Naive thymus-derived CD4-positive, alpha-beta T cell (primary cell): ENCODE data around the gene OPRM1. TPM values are rescaled to one million over a fixed set of nuclear protein-coding genes. Genes with fewer than 3 reads are reported as not detected.

ENCODE experiments used
- ATAC-seq: fragments of 150-1000 bp; cut with Tn5 transposase; 2 replicates; pipeline ENCODE4 v1.10.0; 2021; ENCODE audit warnings: mild to moderate bottlenecking, moderate library complexity
- CTCF ChIA-PET: fragments of 350-600 bp; sonication (Branson Sonifier 250); formaldehyde crosslinking; loops from one replicate; lab custom pipeline; 2021; ENCODE audit warnings: antibody characterized with exemption; lab: Charles Lee
- POLR2A ChIA-PET: fragments of 350-600 bp; sonication (Branson Sonifier 250); formaldehyde crosslinking; loops from one replicate; lab custom pipeline; 2021; ENCODE audit warnings: antibody characterized with exemption, inconsistent platforms; lab: Charles Lee
- DNase-seq, 9 donors: peaks; one replicate each; pipeline versions ENCODE4 v3.0.0 to v3.0.0-alpha.2; 2020 to 2022; ENCODE audit warnings: mixed read lengths in 1 of 9
- H3K27ac ChIP-seq: one replicate; pipeline ENCODE4 v1.7.0; 2013; ENCODE audit warnings: mild to moderate bottlenecking, low read depth, low read length, moderate library complexity
- H3K27me3 ChIP-seq, 2 donors: one replicate each; pipeline ENCODE4 v1.7.0; 2013; ENCODE audit warnings: low read length in 2 of 2, mild to moderate bottlenecking in 2 of 2, moderate library complexity in 2 of 2; ENCODE audit not compliant: control insufficient read depth in 2 of 2, insufficient read depth in 2 of 2
- H3K36me3 ChIP-seq, 3 experiments: 1 replicate in 2 of 3; 2 replicates in 1 of 3; pipeline ENCODE4 v1.7.0; 2013; ENCODE audit warnings: low read length in 3 of 3, mild to moderate bottlenecking in 3 of 3, moderate library complexity in 1 of 3; ENCODE audit not compliant: insufficient read depth in 3 of 3, control insufficient read depth in 2 of 3
- H3K4me1 ChIP-seq, 2 donors: one replicate each; pipeline ENCODE4 v1.7.0; 2013; ENCODE audit warnings: low read length in 2 of 2, mild to moderate bottlenecking in 2 of 2, moderate library complexity in 1 of 2; ENCODE audit not compliant: control insufficient read depth in 2 of 2, insufficient read depth in 2 of 2
- H3K4me3 ChIP-seq: 2 replicates; pipeline ENCODE4 v1.7.0; 2013; ENCODE audit warnings: mild to moderate bottlenecking, low read length
- H3K9me3 ChIP-seq, 3 experiments: 1 replicate in 2 of 3; 2 replicates in 1 of 3; pipeline ENCODE4 v1.7.0; 2013; ENCODE audit warnings: low read length in 3 of 3; ENCODE audit not compliant: control insufficient read depth in 2 of 3
- H3K27ac Mint-ChIP-seq, 9 donors: one replicate each; pipeline ENCODE4 v1.8.0; 2020 to 2022; ENCODE audit warnings: mixed read lengths in 9 of 9, mild to moderate bottlenecking in 8 of 9, moderate library complexity in 5 of 9, inconsistent platforms in 2 of 9
- H3K27me3 Mint-ChIP-seq, 5 donors: one replicate each; pipeline ENCODE4 v1.8.0; 2021 to 2022; ENCODE audit warnings: mixed read lengths in 5 of 5, mild to moderate bottlenecking in 1 of 5
- H3K36me3 Mint-ChIP-seq, 5 donors: one replicate each; pipeline ENCODE4 v1.8.0; 2020 to 2022; ENCODE audit warnings: mixed read lengths in 5 of 5, mild to moderate bottlenecking in 3 of 5, inconsistent platforms in 1 of 5
- H3K4me1 Mint-ChIP-seq, 7 donors: one replicate each; pipeline ENCODE4 v1.8.0; 2020 to 2022; ENCODE audit warnings: mixed read lengths in 7 of 7, mild to moderate bottlenecking in 3 of 7, inconsistent platforms in 1 of 7
- H3K4me3 Mint-ChIP-seq, 10 donors: one replicate each; pipeline ENCODE4 v1.8.0; 2020 to 2022; ENCODE audit warnings: mild to moderate bottlenecking in 10 of 10, mixed read lengths in 10 of 10, moderate library complexity in 6 of 10, inconsistent platforms in 2 of 10
- H3K9me3 Mint-ChIP-seq, 11 donors: one replicate each; pipeline ENCODE4 v1.8.0; 2020 to 2022; ENCODE audit warnings: mixed read lengths in 11 of 11, mild to moderate bottlenecking in 4 of 11, inconsistent platforms in 1 of 11, moderate library complexity in 1 of 11
- intact Hi-C, 2 donors: fragments of 100-400 bp; cut with micrococcal nuclease; formaldehyde crosslinking; loops; one replicate each; pipeline ENCODE4 v1.15.1; 2023
- polyA plus RNA-seq, 2 donors: library from polyadenylated mRNA; unstranded; fragments of 300-500 nt; fragmentation: Illumina TruSeq; gene quantifications; one replicate each; pipeline ENCODE4 v1.2.3, GENCODE V29; 2021
- total RNA-seq, 6 experiments: library from RNA in 5 of 6; stranded (reverse) in 5 of 6; gene quantifications; 1 replicate in 5 of 6; 2 replicates in 1 of 6; pipeline ENCODE4 v1.2.3 and lab custom pipeline; 2021 to 2026

OPRM1 gene
- total and polyA plus RNA-seq, 7 experiments from 2014 or later = not detected

DNA sequence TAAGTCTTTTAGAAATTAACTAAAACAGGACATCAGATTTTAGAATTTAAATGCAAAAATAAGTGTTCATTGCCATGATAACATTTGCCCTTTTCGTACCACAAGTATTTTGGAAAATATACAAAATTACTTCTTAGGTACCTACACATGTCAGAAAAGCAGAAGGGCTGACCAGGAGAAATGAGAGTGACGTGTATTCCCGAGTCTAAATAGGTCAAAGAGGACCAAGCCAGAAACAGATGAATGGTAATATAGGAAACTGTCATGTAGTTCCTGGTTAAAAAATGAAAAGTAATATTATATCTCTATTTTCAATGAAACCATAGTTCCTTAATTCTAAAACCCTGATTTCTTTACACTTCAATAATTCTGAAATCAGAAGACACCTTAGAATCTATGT, 191.4 kb downstream of the OPRM1 start:
- Histone ChIP-seq H3K4me1 (peaks cover 34 to 59% of the 10 kb centered on the region in 2 donors), H3K4me3 (peak overlapping the region; percentile 30), H3K27me3 (no peaks in the 10 kb centered on the region), H3K9me3 (no peaks in the 10 kb centered on the region), H3K36me3 (no peaks in the 10 kb centered on the region), H3K27ac (peak overlapping the region; percentile 41)
- Mint-ChIP-seq H3K9me3 (peaks cover 0 to 3% (median 0%) of the 10 kb centered on the region in 11 donors), H3K4me1 (peaks cover 56 to 90% (median 85%) of the 10 kb centered on the region in 7 donors), H3K27ac (peak overlapping the region in 6 of 9 donors; percentile 82 to 94 (median 86)), H3K36me3 (peaks cover 10 to 39% (median 18%) of the 10 kb centered on the region in 5 donors), H3K4me3 (peak overlapping the region in 7 of 10 donors; percentile 75 to 89 (median 78)), H3K27me3 (no peaks in the 10 kb centered on the region)
- intact Hi-C loops = loop anchor here in 1 of 2 donors (1.0 kb wide), 2 partner anchors 17 to 74 kb away; no protein-coding TSS in a partner anchor
- ChIA-PET POLR2A (interaction anchor here (0.7 to 0.9 kb wide), 2 partner anchors 10 to 11 kb away, joined by 3 read pairs; no protein-coding TSS in a partner anchor), CTCF (no interaction called here)
- DNase-seq (no peak), ATAC-seq (no peak)

- H3K36me3 Mint-ChIP-seq = peaks cover 6 to 37% (median 14%) of the 10 kb centered on the region in 5 donors
- peak overlapping the region; percentile 1 for H3K4me3 ChIP-seq
Measured at GRCh38 chr6:154230910-154231595, 192.0 kb downstream of the OPRM1 start.

DNA sequence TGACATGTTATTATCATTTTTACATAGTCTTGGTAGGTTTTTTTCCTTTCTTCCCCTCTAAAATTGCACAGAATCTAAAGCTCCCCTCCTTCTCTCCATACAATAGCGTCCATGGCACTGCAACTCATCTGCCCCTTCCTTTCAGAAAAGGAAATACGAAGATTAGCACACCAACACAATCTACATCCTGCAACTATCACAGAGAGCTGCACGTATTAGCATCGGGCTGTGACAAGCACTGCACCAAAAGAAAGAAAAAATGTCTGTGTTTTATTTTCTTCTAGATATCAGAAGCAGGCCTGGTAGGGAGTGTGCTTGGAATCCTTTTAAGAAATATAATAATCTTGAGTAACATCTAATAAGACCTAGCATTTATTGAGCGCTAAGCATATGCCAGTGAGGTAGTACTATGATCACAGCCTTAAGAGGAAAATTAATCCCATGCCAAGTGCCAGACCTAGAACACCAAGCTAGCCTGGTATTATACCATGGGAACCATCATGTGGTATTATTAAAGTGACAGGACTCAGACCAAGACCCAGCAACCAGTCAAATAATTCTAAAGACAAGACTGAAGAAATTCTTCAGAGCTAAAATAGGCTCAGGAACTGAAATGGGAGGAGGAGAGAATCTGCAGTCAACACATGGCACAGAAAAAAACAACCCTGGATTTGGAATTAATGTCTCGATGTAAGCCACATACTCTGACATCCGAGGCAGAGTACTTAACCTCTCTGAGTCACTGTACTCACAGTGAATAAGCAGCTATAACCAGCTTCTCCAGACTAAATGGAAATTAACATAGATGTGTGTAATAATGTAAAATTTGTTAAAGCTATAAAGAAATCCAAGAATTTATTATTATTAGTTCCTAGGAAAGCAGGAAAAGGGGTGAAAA, 193.2 kb downstream of the OPRM1 start:
- H3K4me3 ChIP-seq = peak overlapping the region; percentile 1
- H3K27me3 ChIP-seq = no peaks in the 10 kb centered on the region
- Mint-ChIP-seq H3K27me3 (no peaks in the 10 kb centered on the region), H3K9me3 (no peaks in the 10 kb centered on the region), H3K36me3 (peaks cover 0 to 39% (median 17%) of the 10 kb centered on the region in 5 donors), H3K27ac (peak overlapping the region; percentile 17 to 94 (median 78)), H3K4me1 (peaks cover 54 to 93% (median 89%) of the 10 kb centered on the region in 7 donors), H3K4me3 (peak overlapping the region; percentile 56 to 82 (median 68))
- peaks cover 34 to 57% of the 10 kb centered on the region in 2 donors for H3K4me1 ChIP-seq
- peak overlapping the region; percentile 65 for H3K27ac ChIP-seq
- DNase-seq = peak in 3 of 9 donors; percentile 26 to 40 (median 31)
- no peaks in the 10 kb centered on the region for H3K36me3 ChIP-seq
- no peaks in the 10 kb centered on the region for H3K9me3 ChIP-seq
- peak; percentile 64 for ATAC-seq
- ChIA-PET POLR2A (interaction anchor here (0.7 to 3.5 kb wide), 8 partner anchors 9 to 35 kb away, joined by 3 to 37 read pairs (median 5); no protein-coding TSS in a partner anchor), CTCF (interaction anchor here (0.6 to 2.9 kb wide), 6 partner anchors 9 to 779 kb away, joined by 3 to 7 read pairs (median 4); no protein-coding TSS in a partner anchor)
- intact Hi-C loops = loop anchor here in 1 of 2 donors (1.0 kb wide), 3 partner anchors 8 to 18 kb away; no protein-coding TSS in a partner anchor

More at GRCh38 chr6:154230910-154231595, 192.0 kb downstream of the OPRM1 start:
- DNase-seq = no peak
- H3K27ac Mint-ChIP-seq = peak overlapping the region; percentile 17 to 94 (median 78)
- intact Hi-C loops = loop anchor here (1.0 kb wide), 4 partner anchors 12 to 75 kb away; no protein-coding TSS in a partner anchor
- H3K4me3 Mint-ChIP-seq = peak overlapping the region; percentile 56 to 82 (median 68)
- Histone ChIP-seq H3K9me3 (no peaks in the 10 kb centered on the region), H3K36me3 (no peaks in the 10 kb centered on the region), H3K27ac (peak overlapping the region; percentile 41), H3K27me3 (no peaks in the 10 kb centered on the region), H3K4me1 (peaks cover 34 to 52% of the 10 kb centered on the region in 2 donors)
- no peak for ATAC-seq
- peaks cover 0 to 3% (median 0%) of the 10 kb centered on the region in 11 donors for H3K9me3 Mint-ChIP-seq
- peaks cover 54 to 90% (median 85%) of the 10 kb centered on the region in 7 donors for H3K4me1 Mint-ChIP-seq
- CTCF ChIA-PET = interaction anchor here (1.1 to 2.2 kb wide), 2 partner anchors 10 to 44 kb away, joined by 4 to 5 read pairs; no protein-coding TSS in a partner anchor
- POLR2A ChIA-PET = interaction anchor here (0.7 to 3.5 kb wide), 3 partner anchors 10 to 17 kb away, joined by 3 to 37 read pairs (median 3); no protein-coding TSS in a partner anchor
- H3K27me3 Mint-ChIP-seq = no peaks in the 10 kb centered on the region

DNA sequence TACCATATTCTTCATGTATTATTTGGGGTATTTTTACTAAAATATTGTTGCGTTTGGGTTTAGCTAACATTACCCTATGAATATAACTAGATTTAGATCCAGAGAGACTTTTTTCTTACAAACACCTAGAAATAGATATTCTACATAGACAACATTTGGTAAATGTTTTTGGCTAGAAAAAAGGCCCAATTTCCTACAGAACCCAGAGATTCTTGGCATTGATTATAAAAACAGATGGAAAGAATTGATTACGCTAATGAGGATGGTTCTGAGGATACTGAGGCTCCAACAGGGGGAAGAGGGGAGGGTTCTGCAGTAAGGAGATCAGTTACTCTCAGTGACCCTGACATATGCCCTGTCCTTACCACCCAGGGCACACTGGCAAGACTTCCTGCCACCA, 194.3 kb downstream of the OPRM1 start:
- no peak for ATAC-seq
- Histone ChIP-seq H3K36me3 (no peaks in the 10 kb centered on the region), H3K9me3 (no peaks in the 10 kb centered on the region), H3K4me3 (no peak overlapping the region), H3K27me3 (no peaks in the 10 kb centered on the region), H3K4me1 (peaks cover 34 to 60% of the 10 kb centered on the region in 2 donors), H3K27ac (peak overlapping the region; percentile 52)
- intact Hi-C loops = no loop called here
- DNase-seq = no peak
- H3K9me3 Mint-ChIP-seq = no peaks in the 10 kb centered on the region
- peak overlapping the region in 8 of 10 donors; percentile 14 to 73 (median 60) for H3K4me3 Mint-ChIP-seq
- H3K27ac Mint-ChIP-seq = peak overlapping the region in 8 of 9 donors; percentile 80 to 94 (median 90)
- POLR2A ChIA-PET = interaction anchor here (0.9 to 3.5 kb wide), 6 partner anchors 9 to 40 kb away, joined by 3 to 37 read pairs (median 7); no protein-coding TSS in a partner anchor
- CTCF ChIA-PET = interaction anchor here (1.0 to 2.9 kb wide), 4 partner anchors 8 to 49 kb away, joined by 3 to 7 read pairs (median 4); no protein-coding TSS in a partner anchor
- peaks cover 0 to 35% (median 14%) of the 10 kb centered on the region in 5 donors for H3K36me3 Mint-ChIP-seq
- H3K27me3 Mint-ChIP-seq = no peaks in the 10 kb centered on the region
- H3K4me1 Mint-ChIP-seq = peaks cover 52 to 97% (median 87%) of the 10 kb centered on the region in 7 donors

DNA sequence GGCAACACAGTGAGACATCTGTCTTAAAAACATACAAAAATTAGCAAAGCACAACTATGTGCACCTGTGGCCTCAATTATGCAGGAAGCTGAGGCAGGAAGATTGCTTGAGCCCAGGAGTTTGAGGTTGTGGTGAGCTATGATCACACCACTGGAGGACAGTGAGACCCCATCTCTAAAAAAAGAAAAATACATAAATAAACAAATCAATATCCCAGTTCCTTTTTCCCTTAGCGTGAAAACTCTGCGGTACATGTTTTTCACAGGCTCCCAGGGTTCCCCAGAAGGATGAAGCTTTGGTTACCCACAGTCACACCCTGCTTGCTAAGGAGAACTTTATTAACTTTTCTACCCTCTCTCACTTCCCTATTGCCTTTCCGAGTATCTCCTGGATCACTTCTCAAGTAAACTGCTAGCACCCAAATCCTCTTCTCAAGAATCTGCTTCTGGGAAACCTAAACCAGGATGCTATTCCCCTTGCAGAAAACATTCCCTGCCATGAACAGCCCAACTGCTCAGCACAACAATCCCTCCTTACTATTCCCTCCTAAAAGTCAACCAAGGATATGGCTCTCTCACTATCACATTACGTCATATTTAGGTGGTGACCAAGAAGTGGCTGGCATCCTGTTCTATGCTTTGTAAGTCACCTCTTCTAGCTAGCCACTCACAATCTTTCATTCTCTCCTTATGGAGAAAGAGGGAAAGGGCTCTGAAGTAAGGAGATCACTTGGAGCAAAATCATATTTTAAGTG, 195.2 kb downstream of the OPRM1 start:
- Histone ChIP-seq H3K9me3 (no peaks in the 10 kb centered on the region), H3K36me3 (no peaks in the 10 kb centered on the region), H3K4me3 (no peak overlapping the region), H3K27me3 (no peaks in the 10 kb centered on the region), H3K27ac (peak overlapping the region; percentile 52), H3K4me1 (peaks cover 40 to 61% of the 10 kb centered on the region in 2 donors)
- ChIA-PET CTCF (interaction anchor here (1.2 to 2.9 kb wide), 2 partner anchors 42 to 50 kb away, joined by 3 to 7 read pairs; no protein-coding TSS in a partner anchor), POLR2A (interaction anchor here (0.5 to 3.5 kb wide), 8 partner anchors 10 to 44 kb away, joined by 3 to 37 read pairs (median 3); no protein-coding TSS in a partner anchor)
- Mint-ChIP-seq H3K4me1 (peaks cover 49 to 98% (median 87%) of the 10 kb centered on the region in 7 donors), H3K9me3 (no peaks in the 10 kb centered on the region), H3K4me3 (peak overlapping the region; percentile 4 to 73 (median 60)), H3K36me3 (peaks cover 0 to 32% (median 12%) of the 10 kb centered on the region in 5 donors), H3K27me3 (no peaks in the 10 kb centered on the region), H3K27ac (peak overlapping the region; percentile 45 to 94 (median 88))
- ATAC-seq = peak; percentile 54
- intact Hi-C loops = no loop called here
- DNase-seq = no peak
